Urinary bladder (tissue), 4 donors: ENCODE measurements around the gene SUCLA2. TPM values are rescaled to one million over a fixed set of nuclear protein-coding genes. Genes with fewer than 3 reads are reported as not detected.

Experiments used
- DNase-seq: peaks from one replicate; pipeline ENCODE4 v3.0.0-alpha.2; 2015; ENCODE audit errors: extremely low spot score
- H3K27ac ChIP-seq: one replicate; pipeline ENCODE4 v1.5.1; 2013; ENCODE audit warnings: low read depth, mild to moderate bottlenecking, moderate library complexity
- H3K36me3 ChIP-seq: one replicate; pipeline ENCODE4 v1.6.1; 2013; ENCODE audit warnings: mild to moderate bottlenecking, moderate library complexity; ENCODE audit not compliant: insufficient read depth
- H3K4me1 ChIP-seq: one replicate; pipeline ENCODE4 v1.6.1; 2013; ENCODE audit warnings: mild to moderate bottlenecking, moderate library complexity; ENCODE audit not compliant: insufficient read depth
- H3K4me3 ChIP-seq: one replicate; pipeline ENCODE4 v1.5.1; 2013; ENCODE audit warnings: low read depth, low read length
- WGBS: extraction: QIAGEN DNeasy Blood & Tissue Kit; methylation state at CpG from one replicate; pipeline ENCODE4 v1.1.7; 2013; 5-methylcytosine and 5-hydroxymethylcytosine counted together
- polyA plus RNA-seq: library from polyadenylated mRNA; stranded (reverse); fragments of 200-250 nt; gene quantifications from one replicate; pipeline ENCODE4 v1.2.3, GENCODE V29; 2013
- total RNA-seq: library from RNA; depleted of rRNA; stranded (reverse); fragments of >200 nt; gene quantifications from one replicate; pipeline ENCODE4 v1.2.3, GENCODE V29; 2014
- donor health status: healthy with polysubstance abuse.
- donor health status: healthy.

The SUCLA2 gene
- total RNA-seq = 70.4 TPM
- polyA plus RNA-seq = 55.6 TPM

DNA sequence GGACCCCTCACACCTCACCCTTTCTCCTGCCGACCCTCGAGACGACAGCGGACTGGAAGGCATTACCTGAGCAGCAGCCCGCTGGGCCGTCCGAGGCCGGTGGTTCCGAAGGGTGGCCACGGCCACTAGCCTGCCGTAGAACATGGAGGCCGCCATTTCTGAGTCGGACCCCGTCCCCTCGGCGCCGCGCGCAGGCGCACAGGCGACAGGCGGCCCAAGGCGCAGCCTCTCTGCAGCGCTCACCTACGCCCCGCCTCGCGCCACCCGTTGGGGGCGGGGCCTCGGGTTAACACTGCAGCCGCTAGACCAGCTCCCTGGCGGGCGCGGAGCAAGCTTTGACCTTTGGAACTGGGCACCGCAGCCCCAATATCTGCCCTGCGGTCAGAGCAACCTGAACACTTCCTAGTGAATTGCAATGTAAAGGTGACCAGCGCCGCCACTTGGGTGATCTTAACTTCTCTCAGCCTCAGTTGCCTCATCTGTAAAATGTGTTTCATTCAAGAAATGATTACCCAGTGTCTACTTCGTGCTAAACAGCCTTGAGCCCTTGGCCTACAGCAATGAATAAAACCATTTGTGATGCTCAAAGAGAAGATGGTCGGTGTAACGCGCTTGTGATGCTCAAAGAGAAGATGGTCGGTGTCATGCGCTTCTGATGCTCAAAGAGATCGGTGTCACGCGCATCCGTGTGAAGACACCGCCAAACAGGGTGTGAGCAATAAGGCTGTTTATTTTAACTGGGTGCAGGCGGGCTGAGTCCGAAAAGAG is at the start of gene SUCLA2:
SUCLA2 (minus strand) TSS at position 160 of the 768 bp plus-strand sequence; CDS start at position 156, 4 bp downstream.
- DNase-seq = peak; percentile 68
- no peaks in the 10 kb centered on the region for H3K4me1 ChIP-seq
- 4% methylated on average over 52 of the region's 52 CpGs for WGBS
- peak within 1 kb of the TSS; percentile 56 for H3K27ac ChIP-seq
- no peaks in the 10 kb centered on the region for H3K36me3 ChIP-seq
- H3K4me3 ChIP-seq = peak within 1 kb of the TSS; percentile 87

DNA sequence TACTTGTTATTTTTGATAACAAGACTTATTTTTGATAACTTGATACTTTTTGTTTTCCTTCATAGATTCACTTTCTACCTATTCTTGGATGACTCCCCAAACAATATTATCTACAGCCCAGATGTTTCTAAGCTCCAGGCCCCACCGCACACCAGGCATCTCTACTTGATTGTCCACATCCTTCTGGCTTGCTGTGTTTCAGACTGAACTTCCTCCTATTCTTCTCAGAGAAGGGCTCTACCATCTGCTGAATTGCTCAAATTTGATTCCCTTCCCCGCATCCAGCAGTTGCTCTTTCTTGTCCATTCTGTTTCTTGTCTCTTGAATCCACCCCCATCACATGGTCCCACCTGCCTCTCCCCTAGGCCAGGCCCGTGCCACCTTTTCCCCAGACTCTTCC is 49.5 kb upstream of the SUCLA2 start:
- Histone ChIP-seq H3K27ac (no peak overlapping the region), H3K36me3 (no peaks in the 10 kb centered on the region), H3K4me3 (no peak overlapping the region), H3K4me1 (no peaks in the 10 kb centered on the region)
- DNase-seq = no peak
- WGBS = 89% methylated on average over 3 of the region's 3 CpGs

DNA sequence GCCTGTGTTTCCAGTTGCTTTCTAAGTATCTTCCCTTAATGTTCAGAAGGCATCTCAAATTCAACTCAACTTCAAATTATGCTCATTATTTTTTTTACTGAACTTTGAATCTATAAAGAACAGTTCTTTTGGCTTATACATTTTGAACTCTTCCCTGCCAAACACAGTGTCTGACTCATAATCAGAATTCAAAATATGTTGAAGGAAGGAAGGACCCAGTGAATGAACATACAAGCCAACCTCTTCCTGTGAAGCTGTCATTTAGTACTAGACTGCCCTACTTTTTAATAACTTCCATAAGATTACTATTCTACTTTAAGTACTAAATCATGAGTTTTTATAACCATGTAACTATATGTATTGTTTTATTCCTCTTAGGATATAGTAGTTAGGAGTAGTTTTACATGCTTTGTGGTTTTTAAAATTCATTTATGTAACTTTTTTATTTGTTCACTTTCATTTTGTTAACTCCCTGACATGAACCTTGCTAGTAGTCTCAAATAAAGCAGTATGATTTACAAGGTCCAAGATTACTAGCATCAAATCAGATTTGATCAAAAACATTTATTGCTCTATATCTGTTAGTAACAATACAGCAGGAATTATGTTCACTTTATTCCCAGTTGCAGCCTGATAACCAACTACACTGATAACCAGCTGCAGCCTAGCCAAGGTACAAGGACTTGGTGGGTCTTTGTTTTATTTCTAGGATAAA is 42.9 kb upstream of the SUCLA2 start:
- no peaks in the 10 kb centered on the region for H3K36me3 ChIP-seq
- DNase-seq = no peak
- H3K4me3 ChIP-seq = no peak overlapping the region
- no peak overlapping the region for H3K27ac ChIP-seq
- no peaks in the 10 kb centered on the region for H3K4me1 ChIP-seq

DNA sequence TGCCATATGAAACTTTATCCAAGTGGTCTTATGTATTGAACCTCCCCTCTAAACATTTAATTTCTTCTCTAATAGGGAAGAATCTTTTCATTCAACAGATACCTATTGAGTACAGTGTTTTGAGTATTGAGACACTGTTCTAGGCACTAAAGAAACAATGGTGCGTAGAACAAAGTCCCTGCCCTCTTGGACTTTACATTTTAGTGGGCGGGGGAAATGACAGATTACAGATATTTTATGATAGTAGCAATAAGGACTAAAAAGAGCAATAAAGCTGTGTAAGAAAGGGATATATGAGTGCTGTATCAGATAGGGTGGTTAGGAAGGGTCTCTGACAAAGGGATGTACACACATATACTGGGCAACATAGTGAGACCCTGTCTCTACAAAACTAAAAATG is 41.8 kb upstream of the SUCLA2 start:
- no peaks in the 10 kb centered on the region for H3K36me3 ChIP-seq
- H3K4me3 ChIP-seq = no peak overlapping the region
- 97% methylated on average over 2 of the region's 2 CpGs for WGBS
- no peak overlapping the region for H3K27ac ChIP-seq
- no peak for DNase-seq
- no peaks in the 10 kb centered on the region for H3K4me1 ChIP-seq

DNA sequence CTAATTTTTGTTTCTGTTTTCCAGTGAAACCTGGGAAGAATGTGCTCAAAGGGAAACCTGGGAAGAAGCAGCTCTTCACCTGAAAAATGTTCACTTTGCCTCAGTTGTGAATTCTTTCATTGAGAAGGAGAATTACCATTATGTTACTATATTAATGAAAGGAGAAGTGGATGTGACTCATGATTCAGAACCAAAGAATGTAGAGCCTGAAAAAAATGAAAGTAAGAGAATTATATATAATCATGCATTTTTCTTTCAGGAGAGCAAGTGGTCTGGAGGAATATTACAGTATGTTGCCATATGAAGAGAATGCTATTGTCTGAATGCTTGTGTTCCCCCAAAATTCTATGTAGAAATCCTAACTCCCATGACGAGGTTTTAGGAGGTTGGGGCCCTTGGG is 39.8 kb upstream of the SUCLA2 start:
- no peaks in the 10 kb centered on the region for H3K4me1 ChIP-seq
- WGBS = 84% methylated on average over 1 of the region's 1 CpG

DNA sequence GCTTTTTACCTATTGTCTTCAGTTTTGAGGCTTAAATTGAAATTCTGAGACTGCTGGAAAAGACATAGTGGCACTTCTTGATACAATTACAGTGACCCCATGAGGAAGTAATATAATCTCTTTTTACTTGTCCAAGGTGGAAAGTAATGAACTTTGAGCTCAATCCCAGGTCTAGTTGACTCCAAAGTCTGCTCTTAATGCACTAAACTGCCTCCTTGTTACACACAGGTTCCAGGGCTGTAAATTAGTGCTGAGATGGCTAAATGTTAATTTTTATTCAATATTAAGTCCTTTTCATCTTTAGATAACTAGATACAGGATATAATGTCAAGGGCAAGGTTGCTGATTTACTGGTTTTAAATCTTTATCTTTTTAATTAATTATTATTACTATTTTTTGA is 39.0 kb upstream of the SUCLA2 start:
- no peak overlapping the region for H3K27ac ChIP-seq
- no peak overlapping the region for H3K4me3 ChIP-seq
- DNase-seq = no peak
- no peaks in the 10 kb centered on the region for H3K36me3 ChIP-seq
- no peaks in the 10 kb centered on the region for H3K4me1 ChIP-seq

More for the DNA sequence above, 39.8 kb upstream of the SUCLA2 start:
- H3K36me3 ChIP-seq = no peaks in the 10 kb centered on the region
- DNase-seq = no peak
- H3K27ac ChIP-seq = no peak overlapping the region
- H3K4me3 ChIP-seq = no peak overlapping the region

DNA sequence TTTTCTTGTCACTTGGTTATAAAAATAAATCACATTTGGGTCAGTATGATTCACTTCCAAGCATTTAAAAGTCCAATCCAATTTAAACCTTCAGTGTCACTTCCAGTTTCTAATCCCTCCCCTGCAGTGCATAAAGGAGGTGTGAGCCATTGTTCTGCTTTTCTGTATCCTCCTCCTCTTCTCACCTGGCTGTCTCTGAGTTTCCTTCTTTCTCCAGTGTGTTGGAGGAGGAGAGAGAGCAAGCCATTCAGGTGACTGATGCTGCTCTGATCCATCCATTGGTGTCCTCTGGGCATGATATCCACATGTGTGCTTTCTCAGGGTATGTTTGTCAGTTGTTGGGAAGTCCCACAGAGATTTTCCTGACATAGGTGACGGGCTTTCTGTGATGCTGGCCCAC is 37.7 kb upstream of the SUCLA2 start:
- Histone ChIP-seq H3K36me3 (no peaks in the 10 kb centered on the region), H3K4me1 (no peaks in the 10 kb centered on the region), H3K27ac (no peak overlapping the region), H3K4me3 (no peak overlapping the region)
- 92% methylated on average over 1 of the region's 1 CpG for WGBS
- no peak for DNase-seq

DNA sequence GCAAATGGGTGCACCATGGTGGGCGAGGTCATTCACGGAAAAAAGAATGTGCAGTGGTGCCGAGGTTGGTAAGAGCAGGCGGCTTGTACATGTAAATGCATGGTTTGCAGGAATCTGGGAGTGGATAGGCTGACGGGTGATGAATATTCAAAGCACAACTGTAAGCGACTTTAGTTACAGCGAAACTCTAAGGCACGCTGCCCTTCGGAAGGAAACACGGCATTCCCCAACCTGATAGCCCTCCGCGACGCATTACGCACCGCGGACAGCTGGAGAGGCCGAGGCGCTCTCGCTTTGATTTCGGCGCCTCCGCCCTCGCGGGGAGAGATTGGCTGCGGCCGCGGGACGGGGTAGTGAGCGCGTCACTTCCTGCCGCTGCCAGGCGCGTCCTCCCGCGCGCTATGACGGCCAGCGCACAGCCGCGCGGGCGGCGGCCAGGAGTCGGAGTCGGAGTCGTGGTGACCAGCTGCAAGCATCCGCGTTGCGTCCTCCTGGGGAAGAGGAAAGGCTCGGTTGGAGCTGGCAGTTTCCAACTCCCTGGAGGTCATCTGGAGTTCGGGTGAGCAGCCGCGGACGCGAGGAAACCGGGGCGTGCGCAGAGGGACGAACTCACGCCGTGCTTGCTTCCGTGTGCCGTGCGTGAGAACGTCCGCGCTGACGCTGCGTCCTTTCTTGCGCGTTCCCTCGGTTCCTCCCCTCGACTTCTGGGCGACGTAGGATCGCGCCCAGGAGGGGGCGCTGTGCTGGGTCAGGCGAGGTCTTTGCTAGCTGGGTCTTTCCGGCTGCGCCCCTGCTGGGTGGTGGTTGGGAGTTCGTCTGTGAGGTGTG is 36.5 kb upstream of the SUCLA2 start, which contains the start of gene NUDT15:
NUDT15 (plus strand) TSS at position 381 of the 828 bp plus-strand sequence; CDS start at position 402, 21 bp downstream.
- DNase-seq = peak; percentile 92
- no peaks in the 10 kb centered on the region for H3K4me1 ChIP-seq
- H3K36me3 ChIP-seq = no peaks in the 10 kb centered on the region
- under 1% methylated on average over 82 of the region's 82 CpGs for WGBS
- peak within 1 kb of the TSS; percentile 97 for H3K27ac ChIP-seq
- peak within 1 kb of the TSS; percentile 56 for H3K4me3 ChIP-seq

DNA sequence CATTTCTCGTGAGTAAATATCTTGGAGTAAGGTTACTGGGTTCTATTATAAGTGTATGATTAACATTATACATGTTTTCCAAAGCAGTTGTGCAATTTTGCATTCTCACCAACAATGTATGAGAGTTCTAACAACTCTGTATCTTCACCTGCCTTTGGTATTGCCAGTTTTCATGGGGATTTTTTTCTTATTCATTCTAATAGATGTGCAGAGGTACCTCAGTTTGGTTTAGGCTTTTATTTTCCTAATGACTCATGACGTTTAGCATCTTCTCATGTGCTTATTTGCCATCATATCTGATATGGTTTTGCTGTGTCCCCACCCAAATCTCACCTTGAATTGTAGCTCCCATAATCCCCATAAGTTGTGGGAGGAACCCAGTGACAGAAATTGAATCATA is 28.8 kb upstream of the SUCLA2 start:
- no peak for DNase-seq
- no peak overlapping the region for H3K4me3 ChIP-seq
- WGBS = 91% methylated on average over 2 of the region's 2 CpGs

DNA sequence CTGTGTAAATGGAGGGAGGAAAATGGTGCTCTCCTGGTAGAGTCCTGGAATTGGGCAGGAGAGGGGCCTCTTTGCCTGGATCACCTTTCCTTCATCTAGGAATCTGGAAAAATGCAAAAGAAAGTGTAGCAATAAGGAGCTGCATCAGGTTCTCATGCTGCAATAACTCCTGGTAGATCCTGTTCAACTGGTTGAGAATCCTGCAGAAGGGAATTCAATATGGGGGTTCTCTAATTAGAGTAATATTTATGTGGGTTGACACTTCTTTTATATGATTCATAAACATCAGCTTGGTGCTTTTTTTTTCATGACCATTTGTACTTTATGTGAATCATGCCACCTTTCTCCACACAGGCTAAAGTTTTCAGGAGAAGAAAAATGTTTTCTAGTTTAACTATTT is 27.0 kb upstream of the SUCLA2 start:
- no peak overlapping the region for H3K27ac ChIP-seq
- no peak for DNase-seq
- H3K36me3 ChIP-seq = peaks cover 10% of the 10 kb centered on the region
- no peaks in the 10 kb centered on the region for H3K4me1 ChIP-seq
- no peak overlapping the region for H3K4me3 ChIP-seq

More for the DNA sequence above, 28.8 kb upstream of the SUCLA2 start:
- Histone ChIP-seq H3K27ac (no peak overlapping the region), H3K36me3 (peaks cover 10% of the 10 kb centered on the region), H3K4me1 (no peaks in the 10 kb centered on the region)

DNA sequence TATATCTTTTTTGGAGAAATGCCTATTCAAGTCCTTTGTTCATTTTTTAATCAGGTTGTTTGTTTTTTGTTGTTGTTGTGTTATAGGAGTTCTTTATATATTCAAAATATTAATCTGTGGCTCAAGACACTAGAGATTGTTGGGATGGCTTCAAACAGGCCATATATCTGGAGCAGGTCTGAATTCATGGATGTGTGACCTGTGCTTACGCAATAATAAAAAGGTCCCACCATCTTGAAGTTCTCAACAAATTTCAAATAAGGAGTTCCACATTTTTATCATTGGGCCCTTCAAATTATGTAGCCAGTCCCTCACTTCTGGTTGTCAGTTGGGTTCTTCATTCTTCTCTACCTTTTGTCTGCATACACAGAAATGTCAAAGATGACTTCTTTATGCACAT is 18.7 kb upstream of the SUCLA2 start:
- no peaks in the 10 kb centered on the region for H3K36me3 ChIP-seq
- H3K27ac ChIP-seq = no peak overlapping the region
- WGBS = 97% methylated on average over 1 of the region's 1 CpG
- no peak overlapping the region for H3K4me3 ChIP-seq
- DNase-seq = no peak
- no peaks in the 10 kb centered on the region for H3K4me1 ChIP-seq

DNA sequence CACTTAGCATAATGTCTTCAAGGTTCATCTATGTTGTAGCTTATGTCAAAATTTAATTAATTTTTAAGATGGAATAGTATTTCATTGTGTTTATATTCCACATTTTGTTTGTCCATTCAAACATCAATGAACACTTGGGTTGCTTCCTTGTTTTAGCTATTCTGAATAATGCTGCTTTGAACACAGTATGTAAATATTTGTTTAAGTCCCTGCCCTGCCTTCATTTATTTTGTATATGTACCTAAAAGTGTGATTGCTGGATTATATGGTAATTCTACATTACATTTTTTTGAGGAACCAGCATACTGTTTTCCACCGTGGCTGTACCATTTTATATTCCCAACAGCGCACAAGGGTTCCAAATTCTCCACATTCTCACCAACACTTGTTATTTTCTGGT is 17.6 kb upstream of the SUCLA2 start:
- WGBS = 95% methylated on average over 2 of the region's 2 CpGs
- DNase-seq = no peak
- H3K4me1 ChIP-seq = no peaks in the 10 kb centered on the region
- H3K4me3 ChIP-seq = no peak overlapping the region
- no peaks in the 10 kb centered on the region for H3K36me3 ChIP-seq
- no peak overlapping the region for H3K27ac ChIP-seq

DNA sequence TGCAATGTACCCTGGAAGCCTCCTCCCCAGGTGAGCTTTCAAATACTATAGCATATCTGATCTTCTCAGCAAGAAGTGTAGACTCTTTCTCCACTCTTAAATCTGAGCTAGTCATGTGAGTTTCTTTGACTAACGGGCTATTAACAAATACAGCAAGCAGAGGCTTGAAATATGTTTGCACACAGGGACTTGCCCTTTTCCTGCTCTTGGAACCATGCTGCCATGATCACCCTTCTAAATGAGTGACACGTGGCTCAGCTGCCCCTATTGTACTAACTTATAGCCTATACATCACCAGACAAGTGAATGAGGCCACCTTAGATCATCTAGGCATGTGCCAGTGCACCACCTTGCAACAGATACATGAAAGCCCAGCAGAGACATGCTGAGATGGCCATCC is 13.3 kb upstream of the SUCLA2 start:
- Histone ChIP-seq H3K36me3 (no peaks in the 10 kb centered on the region), H3K27ac (no peak overlapping the region), H3K4me1 (no peaks in the 10 kb centered on the region), H3K4me3 (no peak overlapping the region)
- DNase-seq = no peak
- 85% methylated on average over 2 of the region's 2 CpGs for WGBS
